Raji (cell line): ENCODE results near the gene OPRM1.

Source experiments
- POLR2A ChIP-seq: IDR thresholded peaks from 2 replicates; pipeline ENCODE4 v1.6.1; 2011; ENCODE audit warnings: low read depth, low read length, control low read depth; ENCODE audit not compliant: insufficient read depth

OPRM1 gene

GRCh38 chr6:154249499-154250298 lies 210.7 kb downstream of the OPRM1 start:
- no peak for TF ChIP-seq POLR2A

- no peak for TF ChIP-seq POLR2A
Measured at GRCh38 chr6:154251116-154251515, 212.1 kb downstream of the OPRM1 start.

- no peak for TF ChIP-seq POLR2A
Measured at GRCh38 chr6:154252678-154253077, 213.6 kb downstream of the OPRM1 start.

DNA sequence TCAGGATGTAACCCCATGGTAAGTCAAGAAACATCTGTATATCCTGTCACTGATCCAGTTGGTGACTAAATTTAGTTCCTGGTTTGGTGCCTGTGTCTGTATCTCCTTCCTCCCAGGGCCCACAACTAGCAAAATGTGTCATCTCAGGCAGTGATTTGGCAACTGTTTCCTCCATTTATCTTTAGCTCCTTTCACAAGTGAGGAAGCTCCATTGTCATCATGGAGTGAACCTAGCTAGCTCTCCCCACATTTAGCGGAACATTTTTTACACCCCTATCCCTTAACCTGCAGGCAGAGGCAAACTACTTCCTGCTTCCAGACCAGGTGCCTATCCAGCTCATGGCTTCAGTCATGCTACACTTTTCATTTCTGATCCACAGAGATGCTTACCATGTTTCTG lies 218.0 kb downstream of the OPRM1 start:
- TF ChIP-seq POLR2A: no peak

GRCh38 chr6:154258064-154258757 lies 219.2 kb downstream of the OPRM1 start:
- no peak for TF ChIP-seq POLR2A

- TF ChIP-seq POLR2A: no peak
Measured at GRCh38 chr6:154261688-154262397, 222.8 kb downstream of the OPRM1 start.

GRCh38 chr6:154266560-154267099 lies 227.6 kb downstream of the OPRM1 start:
- TF ChIP-seq POLR2A: no peak

DNA sequence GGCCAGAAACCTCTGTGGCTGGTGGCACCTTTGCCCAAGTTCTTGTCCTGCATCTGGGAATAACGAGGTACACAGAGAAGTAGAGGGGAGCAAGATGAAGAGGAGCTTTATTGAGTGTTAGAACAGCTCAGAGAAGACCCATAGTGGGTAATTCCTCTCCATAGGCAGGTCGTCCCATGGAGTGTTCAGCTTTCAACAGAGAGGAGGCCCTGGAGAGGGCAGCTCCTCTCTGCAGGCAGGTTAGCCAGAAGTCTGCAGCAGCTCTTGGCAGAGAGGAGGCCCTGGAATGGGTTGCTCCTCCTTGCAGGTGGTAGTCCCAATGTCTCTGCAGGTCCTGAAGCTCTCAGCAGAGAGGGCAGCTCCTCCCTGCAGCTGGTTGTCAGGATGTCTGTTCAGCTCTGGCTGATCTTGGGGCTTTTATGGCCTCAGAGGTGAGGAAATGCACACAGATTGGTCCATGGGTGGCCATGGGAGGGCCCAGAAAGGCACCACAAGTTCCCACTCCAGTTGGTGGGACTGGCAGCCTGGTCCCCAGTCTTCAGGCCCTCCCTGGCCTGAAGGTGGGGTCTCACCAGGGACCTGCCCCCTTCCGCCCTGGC lies 228.6 kb downstream of the OPRM1 start:
- TF ChIP-seq POLR2A: no peak

DNA sequence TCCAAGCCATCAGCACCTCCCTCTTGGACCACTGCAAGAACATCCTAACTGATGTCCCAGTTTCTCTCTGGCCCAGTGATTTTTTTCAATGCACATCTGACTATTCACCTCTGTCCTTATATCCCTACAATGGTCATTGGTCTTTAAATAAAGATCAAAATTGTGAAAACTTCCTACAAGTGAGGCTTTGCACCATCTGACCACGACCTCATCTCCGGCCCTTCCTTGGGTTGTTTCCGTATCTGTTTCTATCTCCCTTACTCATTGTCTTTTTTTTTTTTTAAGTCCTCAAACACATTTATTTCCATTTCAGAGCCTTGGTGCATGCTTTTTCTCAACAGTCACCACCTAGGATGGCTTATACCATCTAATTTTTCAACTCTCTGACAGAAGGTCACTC lies 229.4 kb downstream of the OPRM1 start:
- no peak for TF ChIP-seq POLR2A

- no peak for TF ChIP-seq POLR2A
Measured at GRCh38 chr6:154274168-154274567, 235.1 kb downstream of the OPRM1 start.

GRCh38 chr6:154276810-154277628 lies 238.0 kb downstream of the OPRM1 start:
- TF ChIP-seq POLR2A: no peak

GRCh38 chr6:154277629-154278017 lies 238.6 kb downstream of the OPRM1 start:
- no peak for TF ChIP-seq POLR2A

DNA sequence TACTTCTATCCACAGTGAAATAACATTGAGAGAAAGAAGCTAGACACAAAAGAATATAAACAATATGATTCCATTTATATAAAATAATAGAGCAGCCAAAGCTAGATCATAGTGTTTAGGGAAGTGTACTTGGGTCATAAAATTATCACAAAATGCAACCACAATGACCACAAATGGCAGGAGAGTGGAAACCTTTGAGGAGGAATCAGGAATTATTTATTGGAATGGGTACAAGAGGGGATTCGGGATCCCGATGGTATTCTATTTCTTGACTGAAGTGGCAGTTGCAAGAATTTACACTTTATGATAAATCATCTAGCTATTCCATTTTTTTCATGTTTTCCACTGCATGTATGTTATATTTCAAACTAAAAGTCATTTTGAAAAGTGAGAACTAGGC lies 241.5 kb downstream of the OPRM1 start:
- TF ChIP-seq POLR2A: no peak

- TF ChIP-seq POLR2A: no peak
Measured at GRCh38 chr6:154284313-154284853, 245.3 kb downstream of the OPRM1 start.
